GM21529 (cell line): ENCODE results near the gene AUP1.

Experiments
- ATAC-seq: cut with Tn5 transposase; IDR thresholded peaks from one replicate; pipeline ENCODE4 v1.9.1; 2021; ENCODE audit not compliant: unreplicated experiment

Gene AUP1

DNA sequence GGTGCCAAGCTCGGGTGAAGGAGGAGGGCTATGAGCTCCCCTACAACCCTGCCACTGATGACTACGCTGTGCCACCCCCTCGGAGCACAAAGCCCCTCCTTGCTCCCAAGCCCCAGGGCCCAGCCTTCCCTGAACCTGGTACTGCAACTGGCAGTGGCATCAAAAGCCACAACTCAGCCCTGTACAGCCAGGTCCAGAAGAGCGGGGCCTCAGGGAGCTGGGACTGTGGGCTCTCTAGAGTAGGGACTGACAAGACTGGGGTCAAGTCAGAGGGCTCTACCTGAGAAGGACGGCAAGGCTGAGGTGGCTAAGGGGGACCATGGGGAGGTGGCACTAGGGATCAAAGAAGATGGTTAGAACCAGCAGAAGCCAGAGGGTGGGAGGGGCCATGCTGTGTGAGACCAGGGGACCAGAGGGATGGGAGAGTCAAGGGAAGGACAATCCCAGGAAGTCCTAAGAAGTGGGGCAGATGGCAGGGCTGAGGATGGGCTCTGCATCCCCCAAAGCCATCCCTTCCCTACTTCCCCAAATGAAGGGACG is 27.4 kb upstream of the AUP1 start:
- no peak for ATAC-seq

DNA sequence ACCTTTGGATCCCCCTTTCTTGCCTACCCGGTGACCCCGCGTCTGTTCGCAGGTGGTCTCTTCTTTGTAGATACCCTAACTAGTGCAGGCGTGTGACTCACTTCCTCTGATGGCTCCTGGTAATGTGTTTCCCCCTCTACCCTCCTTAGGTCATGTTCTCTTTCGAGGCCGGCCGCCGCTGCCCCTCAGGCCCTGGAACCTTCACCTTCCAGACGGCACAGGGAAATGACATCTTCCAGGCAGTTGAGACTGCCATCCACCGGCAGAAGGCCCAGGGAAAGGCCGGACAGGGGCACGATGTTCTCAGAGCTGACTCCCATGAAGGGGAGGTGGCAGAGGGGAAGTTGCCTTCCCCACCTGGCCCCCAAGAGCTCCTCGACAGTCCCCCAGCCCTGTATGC is 26.7 kb upstream of the AUP1 start:
- ATAC-seq = no peak

DNA sequence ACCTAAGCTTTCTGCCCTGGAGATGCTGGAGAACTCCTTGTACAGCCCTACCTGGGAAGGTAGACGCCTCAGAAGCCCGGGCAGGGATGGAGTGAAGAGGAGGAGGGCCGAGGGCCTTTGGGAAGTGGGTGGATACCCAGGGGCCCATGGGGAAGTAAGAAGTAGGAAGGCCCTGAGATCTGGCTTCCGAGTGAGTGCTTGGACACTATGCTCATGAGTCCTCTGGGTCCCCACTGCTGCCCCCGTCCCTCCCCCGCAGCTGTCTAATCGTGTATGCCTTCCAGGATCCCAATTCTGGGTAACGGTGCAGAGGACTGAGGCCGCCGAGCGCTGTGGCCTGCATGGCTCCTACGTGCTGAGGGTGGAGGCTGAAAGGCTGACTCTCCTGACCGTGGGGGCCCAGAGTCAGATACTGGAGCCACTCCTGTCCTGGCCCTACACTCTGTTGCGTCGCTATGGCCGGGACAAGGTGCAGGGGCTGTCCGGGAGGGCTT is 26.2 kb upstream of the AUP1 start:
- no peak for ATAC-seq

DNA sequence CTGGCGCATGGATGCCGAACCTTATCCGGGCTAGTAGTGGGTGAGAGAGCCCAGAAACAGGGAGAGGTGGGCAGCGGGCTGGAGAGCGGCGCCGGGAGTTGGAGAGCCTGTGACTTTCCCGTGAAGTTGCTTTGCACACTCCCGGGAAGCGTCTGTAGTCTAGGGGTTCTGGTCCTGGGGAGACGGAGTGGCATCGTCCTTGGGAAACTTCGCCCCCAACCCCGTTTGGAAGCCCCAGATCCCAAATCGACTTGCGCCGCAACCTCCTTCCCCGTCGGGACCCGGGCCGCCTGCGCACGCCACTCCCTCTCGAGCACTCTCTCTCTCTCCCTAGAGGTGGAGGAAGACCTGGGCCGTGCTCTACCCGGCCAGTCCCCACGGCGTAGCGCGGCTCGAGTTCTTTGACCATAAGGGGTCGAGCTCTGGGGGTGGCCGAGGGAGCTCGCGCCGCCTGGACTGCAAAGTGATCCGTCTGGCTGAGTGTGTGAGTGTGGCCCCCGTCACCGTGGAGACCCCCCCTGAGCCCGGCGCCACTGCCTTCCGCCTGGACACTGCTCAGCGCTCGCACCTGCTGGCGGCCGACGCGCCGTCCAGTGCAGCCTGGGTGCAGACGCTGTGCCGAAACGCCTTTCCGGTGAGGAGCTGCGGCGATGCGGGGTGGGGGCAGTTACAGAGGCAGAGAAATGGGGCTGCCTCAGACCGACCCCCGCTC is 25.5 kb upstream of the AUP1 start:
- ATAC-seq = peak; percentile 32

DNA sequence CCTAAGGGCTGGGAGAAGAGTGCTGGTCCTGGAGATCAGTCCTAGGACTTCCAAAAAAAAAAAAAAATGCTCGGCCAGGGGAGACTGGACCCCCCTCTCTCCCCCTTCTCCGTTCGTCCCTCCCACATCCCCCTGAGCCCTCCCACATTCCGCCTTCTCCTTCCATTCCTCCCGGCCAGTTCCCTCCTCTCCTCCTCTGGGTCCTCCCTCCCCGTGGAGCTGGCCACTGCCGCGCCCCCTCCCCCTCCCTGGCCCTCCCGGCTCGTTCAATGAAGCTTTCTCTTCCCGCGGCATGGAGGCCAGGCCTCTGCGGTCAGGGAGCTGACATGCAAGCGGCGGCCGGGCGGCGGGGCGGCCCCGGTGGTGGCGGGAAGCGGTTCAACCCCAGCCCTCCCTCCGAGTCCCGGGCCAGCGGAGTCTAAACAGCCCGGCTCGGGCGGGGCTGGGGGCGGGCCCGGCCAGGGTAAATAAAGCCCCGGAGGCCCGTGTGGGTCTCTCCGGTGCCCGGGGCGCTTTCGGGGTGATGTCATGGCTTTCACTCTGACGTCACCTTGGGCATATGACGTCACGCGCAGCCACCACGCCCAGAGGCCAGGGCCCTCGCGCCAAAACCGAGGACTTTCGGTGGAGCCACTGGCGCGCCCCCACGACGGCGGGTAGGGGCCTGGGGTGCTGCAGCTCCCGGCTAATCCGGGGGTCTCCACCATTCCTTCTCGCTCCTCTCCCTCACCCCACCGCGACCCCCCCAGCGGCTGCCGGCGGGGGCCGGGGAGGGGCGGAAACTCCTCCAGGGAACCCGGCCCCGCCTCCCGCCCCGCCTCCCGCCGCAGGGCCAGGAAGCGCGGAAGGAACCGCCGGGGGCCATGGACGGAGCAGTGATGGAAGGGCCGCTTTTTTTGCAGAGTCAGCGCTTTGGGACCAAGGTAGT is 24.6 kb upstream of the AUP1 start, which contains the start of the genes DOK1 and LOXL3:
Gene DOK1, plus strand, starts transcription at position 829 of the 928 bp plus-strand sequence. Its CDS starts 35 bp downstream, at position 864.
Gene LOXL3, minus strand, starts transcription at position 51 of the 928 bp plus-strand sequence. CDS start 1,308 bp downstream, outside the sequence.
- ATAC-seq = peak; percentile 46

DNA sequence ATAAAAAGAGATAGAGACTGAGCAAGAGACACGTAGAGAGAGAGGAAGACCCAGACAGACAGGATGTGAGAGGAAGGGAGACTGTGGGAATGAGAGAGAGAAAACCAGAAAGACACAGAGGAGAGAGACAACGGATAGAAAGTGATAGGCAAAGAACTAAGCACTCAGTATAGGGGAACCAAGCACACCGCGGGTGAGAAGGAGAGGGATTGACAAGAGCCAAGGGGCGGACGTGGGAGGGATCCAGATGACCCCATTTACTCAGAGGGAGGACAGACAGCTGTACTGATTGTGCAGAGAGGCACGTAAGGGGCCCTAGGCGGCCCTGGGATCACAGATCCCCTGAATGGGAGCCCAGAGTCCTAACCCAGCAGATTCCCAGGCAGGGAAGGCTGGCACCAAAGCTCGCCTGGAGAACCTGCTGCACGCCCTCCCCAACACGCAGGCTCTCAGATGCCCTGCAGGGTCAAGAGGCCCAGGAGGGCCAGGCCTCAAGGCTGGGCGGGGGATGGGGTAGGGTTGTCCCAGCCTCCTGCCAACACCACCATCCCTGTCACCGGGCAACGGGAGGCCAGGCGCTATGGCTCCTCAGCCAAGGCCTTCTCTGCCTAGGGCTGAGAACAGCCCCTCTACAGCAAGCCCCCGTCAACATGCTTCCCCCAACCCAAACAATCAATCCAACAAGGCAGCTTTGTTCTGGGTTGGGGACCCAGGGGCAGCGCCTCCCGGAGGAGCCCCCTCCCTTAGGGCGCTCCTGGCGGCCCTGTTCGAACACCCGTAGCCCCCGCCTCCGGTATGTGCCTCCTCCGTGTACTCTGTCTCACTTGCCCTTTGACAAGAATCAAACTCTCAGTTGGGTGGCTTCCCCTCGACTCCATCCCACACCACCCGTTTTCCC is 23.7 kb upstream of the AUP1 start:
- peak; percentile 18 for ATAC-seq

DNA sequence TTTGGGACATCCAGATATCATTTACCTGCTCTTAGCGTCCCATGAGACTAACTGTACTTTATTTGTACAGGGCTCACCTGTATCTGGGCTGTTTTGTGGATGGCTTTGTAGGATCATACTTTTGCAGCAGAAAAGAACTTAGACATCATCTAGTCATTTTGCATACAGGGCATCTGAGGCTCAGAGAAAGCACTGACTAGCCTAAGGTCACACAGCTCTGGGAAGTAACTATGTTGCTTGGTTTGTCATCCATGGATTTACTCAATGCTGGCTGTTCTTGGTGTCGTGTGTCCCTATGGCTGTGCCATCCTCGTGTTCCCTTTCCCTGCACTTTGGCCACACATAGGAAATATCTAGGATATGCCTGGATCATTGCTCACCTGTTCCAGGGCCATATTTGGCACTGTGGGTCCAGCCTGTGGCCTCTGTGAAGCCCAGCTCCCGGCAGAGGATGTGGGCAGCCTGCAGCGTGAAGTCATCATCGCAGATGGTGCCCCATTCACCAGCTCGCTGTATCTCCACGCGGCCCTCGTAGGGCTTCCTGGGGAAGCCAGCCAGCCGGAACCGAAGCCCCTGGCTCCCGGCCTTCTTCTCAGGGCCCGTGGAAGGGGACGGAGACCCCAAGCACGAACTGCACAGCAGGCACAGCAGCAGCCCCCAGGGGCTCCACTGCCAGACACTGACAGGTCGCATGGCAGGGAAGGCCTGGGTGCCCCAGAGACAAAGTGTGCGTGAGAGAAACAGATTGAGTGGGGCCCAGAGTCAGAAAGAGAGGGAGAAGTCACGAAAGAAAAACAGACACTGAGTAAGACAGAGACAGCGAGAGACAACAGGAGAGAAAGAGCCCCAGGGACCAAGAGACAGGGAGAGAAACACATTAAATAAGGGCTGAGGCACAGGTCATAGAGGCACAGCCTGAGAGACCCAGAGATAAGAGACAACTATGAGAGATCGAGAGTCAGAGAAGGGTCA is 22.7 kb upstream of the AUP1 start:
- peak; percentile 16 for ATAC-seq

DNA sequence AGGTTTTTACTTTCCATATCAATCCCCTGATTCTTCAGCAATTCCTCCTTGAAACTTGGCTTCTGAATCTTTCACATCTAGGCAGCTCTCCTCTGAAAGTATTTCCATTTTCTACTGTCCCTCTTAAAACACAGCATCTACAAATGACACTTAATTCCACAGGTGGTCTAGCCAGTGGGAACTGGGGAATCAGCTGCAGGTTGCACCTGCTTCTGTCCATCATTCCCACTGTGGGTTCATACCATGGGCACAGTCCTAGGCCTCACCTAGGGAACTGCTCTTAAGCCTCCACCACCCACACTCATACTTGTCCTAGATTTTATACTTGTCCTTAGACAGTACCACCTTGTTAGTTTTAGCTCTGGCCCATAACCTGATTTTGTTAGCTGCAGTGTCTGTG is 22.0 kb upstream of the AUP1 start:
- no peak for ATAC-seq

DNA sequence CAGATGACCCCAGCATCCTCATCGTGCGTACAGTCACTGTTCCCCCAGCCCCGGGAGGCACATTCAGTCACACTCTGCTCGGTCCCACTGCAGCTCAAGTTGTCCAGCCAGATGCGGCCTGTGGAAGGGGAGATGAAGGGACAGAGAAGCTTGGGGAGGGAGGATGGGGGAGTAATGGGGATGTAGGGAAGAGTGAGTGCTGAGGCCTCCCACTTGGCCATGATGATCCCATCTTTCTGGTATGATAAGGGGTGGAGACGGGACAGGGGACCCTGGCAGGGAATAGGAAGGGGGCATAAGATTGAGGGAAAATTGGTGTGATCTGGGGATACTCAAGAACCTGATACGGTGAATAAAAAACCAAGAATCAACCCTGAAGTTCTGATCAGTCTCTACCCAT is 20.7 kb upstream of the AUP1 start:
- ATAC-seq = no peak

DNA sequence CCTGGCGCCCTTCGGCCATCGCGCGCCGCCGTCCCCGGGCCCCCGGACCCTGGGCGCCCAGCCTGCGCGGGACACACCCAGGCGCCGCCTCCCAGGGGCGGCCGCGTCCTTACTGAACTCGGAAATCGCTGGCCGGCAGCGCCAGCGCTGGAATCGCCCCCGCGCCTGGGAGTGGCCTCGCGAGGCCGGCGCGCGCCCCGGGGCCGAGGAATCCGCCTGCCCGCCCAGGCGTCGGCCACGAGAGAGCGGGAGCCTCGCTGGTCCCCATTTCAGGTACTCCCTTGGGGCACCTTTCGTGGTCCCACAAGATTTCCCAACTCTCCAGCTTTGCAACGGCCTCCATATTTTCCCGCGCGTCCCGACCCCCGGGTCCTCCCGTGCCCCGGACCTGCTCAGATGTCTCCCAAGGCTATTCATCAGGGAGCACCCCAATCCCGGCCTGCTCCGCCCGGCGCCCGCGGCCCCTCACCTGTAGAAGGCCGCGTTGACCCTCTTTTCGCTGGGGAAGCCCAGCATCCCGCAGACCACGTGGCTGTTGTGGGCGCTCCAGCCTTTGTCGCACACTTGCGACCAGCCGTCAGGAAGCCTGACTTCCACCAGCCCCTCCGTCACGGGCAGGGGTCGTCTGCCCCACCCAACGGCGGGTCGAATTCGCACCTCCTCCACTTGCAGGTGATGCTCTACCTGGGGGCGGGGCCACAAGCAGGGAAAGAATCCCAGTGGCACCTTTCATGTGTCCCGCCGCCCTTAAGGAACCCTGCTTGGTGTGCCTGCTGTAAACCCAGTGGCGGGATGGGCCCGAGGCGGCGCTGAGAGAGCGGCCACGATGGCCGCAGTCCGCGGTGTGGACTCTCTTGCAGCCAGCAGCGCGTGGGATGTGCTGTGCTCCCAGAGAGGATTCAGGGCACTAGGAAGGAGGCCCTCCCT is 19.7 kb upstream of the AUP1 start:
- peak; percentile 33 for ATAC-seq

DNA sequence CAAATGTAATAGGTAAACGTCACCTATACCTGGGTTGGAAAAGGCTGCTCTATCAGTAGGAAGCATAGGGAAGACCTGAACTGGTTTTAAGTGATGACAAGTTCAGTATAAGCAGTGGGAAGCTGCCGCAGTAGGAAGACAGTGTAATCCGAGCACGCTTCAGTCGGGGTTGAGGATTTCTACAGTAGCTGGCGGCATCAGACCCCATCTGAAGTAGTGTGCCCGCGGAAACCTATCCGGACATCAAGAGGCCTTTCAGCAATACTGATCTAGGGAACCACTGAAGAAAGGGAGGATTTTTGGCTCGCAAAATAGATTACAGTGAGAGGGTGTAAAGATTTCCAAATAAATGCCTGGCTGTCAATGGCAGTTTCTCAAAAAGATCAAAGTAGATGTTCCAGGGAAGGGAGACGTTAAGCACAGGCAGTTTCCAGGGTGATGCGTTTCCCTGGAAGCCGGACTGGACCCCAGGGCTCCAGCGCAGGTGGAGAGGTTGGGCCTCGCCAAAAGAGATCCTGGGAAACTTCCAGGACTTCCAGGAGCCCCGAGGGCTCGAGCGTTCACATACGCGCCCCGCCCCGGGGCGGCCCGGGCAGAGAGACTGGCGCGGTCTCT is 18.9 kb upstream of the AUP1 start:
- ATAC-seq = no peak

DNA sequence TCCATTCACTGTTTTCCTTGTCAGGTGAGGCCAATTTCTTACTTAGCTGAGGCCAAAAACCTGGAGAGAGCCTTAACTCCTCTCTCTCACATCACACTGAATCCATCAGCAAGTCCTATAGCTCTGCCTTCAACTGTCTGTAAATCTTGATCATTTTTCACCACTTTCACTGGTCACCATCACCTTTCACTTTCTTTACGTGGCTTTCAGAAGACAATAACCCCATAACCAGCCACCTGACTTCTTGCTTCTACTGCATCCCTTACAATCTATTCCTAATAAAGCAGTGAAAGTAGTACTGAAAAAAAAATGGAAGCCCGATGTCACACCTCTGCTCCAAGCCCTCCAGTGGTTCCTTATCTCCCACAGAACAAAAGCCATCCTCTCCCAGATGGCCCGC is 16.5 kb upstream of the AUP1 start:
- no peak for ATAC-seq

DNA sequence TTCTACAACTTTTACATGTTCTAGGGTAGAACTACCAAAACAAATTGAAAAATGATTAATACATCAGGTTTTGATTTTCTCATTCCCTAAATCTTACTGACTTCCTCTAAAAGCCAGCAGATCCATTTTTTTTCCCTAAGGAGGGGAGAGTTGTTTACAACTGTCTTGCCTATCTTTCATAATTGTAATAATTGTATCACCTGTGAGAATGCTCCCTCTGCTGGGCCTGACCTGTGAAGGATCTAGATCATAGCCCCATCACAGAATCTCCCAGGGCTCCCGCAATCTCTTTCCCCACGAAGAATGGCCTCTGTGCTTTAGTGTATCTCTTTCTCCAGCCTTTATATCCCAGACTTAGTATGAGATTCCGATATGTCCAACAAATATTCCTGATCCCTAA is 15.1 kb upstream of the AUP1 start:
- ATAC-seq = no peak

DNA sequence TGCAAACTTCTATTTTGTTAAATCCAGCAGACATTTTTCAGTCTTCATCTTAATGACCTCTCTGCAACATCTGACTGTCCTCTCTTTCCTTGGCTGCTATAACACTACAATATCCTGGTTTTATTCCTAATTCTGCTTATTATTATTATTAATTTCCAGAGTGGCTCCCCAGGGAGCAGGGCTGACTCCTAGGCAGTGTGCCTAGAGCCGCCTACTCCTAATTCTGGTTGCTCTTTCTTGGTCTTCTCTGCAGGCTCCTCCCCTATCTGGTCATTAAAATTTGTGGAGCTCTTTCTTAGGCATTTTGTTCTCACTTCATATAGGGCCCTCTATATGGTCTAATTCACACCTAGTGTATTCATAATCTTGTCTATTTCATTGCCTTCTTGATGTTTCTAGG is 13.5 kb upstream of the AUP1 start:
- ATAC-seq = no peak

DNA sequence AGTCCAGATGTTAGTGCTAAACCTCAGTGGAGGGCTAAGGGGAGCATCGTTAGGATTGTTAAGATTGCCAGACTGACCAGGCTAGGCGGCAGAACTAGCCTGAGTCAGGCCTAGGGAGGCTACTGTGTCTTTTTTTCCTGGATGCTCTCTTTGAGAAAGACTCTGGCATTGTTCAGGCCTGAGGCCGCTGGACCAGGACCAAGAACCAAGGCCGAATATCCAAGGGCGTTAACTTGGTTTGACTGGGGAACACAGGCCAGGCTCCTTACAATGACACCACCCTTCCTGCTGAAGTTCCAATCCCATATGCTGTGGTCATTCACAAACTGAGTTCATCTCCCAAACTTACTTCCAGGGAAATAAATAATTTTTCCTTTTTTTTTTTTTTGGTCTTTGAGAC is 10.8 kb upstream of the AUP1 start:
- no peak for ATAC-seq

DNA sequence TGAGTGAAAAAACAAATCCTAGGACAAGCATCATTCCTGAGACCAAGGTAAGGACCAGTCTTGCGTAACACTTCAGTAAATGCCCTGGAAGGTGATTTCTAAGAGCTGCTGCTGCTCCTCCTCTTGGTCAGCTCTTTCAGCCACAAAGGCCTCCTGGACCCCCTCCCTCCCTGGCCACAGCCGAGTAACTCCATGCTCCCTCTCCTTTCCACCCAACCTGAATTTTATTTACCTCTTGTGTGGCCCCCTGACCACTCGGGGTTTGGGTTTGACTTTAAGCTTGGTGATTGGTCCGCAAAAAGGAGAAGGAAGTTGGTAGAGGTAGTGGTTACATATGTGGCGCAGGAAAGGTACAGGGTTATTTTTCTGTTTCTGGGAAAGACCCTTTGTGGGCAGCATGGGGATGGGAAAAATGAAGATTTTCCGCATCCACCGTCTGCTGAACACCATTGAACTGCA is 9.4 kb upstream of the AUP1 start:
- ATAC-seq = no peak

DNA sequence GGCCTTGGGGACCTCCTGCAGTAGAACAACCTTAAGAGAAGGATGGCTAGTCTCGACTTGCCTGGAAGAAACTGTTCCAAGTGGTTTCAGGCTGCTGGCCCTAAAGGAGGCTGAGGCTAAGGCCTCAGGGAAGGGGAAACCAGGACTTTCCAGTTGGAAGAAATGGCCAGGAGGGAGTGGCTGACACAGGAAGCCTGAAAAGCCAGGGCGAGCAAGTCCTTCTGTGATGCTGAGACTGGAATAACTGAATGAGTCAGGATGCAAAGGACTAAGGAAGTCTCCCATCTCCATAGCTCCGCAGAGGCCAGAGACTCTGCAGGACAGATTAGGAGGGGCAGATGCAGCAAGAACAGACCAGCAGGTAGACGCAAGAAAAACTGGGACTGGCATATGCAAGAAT is 7.6 kb upstream of the AUP1 start:
- no peak for ATAC-seq
